ENCODE results near the gene SERPINB10.

The SERPINB10 gene

GRCh38 chr18:63951302-63951705 is 43.5 kb downstream of the SERPINB10 start:
- DNase-seq: no peak

GRCh38 chr18:63953811-63954210 is 46.1 kb downstream of the SERPINB10 start:
- DNase-seq: no peak

- no peak for DNase-seq
Measured at GRCh38 chr18:63956755-63957154, 49.0 kb downstream of the SERPINB10 start.

GRCh38 chr18:63960891-63961290 is 53.1 kb downstream of the SERPINB10 start:
- DNase-seq: no peak

GRCh38 chr18:63961435-63961980 is 53.8 kb downstream of the SERPINB10 start:
- DNase-seq: no peak

GRCh38 chr18:63962137-63962536 is 54.4 kb downstream of the SERPINB10 start:
- no peak for DNase-seq

- DNase-seq: no peak
Measured at GRCh38 chr18:63963615-63964256, 56.0 kb downstream of the SERPINB10 start.

- no peak for DNase-seq
Measured at GRCh38 chr18:63964908-63965307, 57.1 kb downstream of the SERPINB10 start.

- no peak for DNase-seq
Measured at GRCh38 chr18:63965716-63966330, 58.1 kb downstream of the SERPINB10 start.

- peak; percentile 92 to 97 for DNase-seq
Measured at GRCh38 chr18:63969942-63970808, 62.4 kb downstream of the SERPINB10 start, which contains the start of gene SERPINB8. SERPINB8 (plus strand) TSS chr18:63970081; CDS start chr18:63978309, 8,228 bp downstream.

- DNase-seq: peak in 1 of 2 experiments; percentile 39
Measured at GRCh38 chr18:63970809-63971205, 63.0 kb downstream of the SERPINB10 start.

GRCh38 chr18:63971320-63972001 is 63.7 kb downstream of the SERPINB10 start:
- DNase-seq: no peak

- no peak for DNase-seq
Measured at GRCh38 chr18:63972002-63972376, 64.2 kb downstream of the SERPINB10 start.

GRCh38 chr18:63974991-63975390 is 67.2 kb downstream of the SERPINB10 start:
- no peak for DNase-seq

GRCh38 chr18:63975628-63976027 is 67.9 kb downstream of the SERPINB10 start:
- no peak for DNase-seq

- DNase-seq: no peak
Measured at GRCh38 chr18:63977040-63977439, 69.3 kb downstream of the SERPINB10 start.

GRCh38 chr18:63979409-63979920 is 71.7 kb downstream of the SERPINB10 start:
- peak in 1 of 2 experiments; percentile 59 for DNase-seq

- DNase-seq: no peak
Measured at GRCh38 chr18:63980027-63980426, 72.3 kb downstream of the SERPINB10 start.

- DNase-seq: no peak
Measured at GRCh38 chr18:63980896-63981460, 73.2 kb downstream of the SERPINB10 start.

- no peak for DNase-seq
Measured at GRCh38 chr18:63981719-63982118, 74.0 kb downstream of the SERPINB10 start.

- no peak for DNase-seq
Measured at GRCh38 chr18:63982361-63982760, 74.6 kb downstream of the SERPINB10 start.
